HTERT RPE-1 (cell line): ENCODE results near the gene SNTG2.

Experiments used
- in situ Hi-C: fragments of 300-500 bp; cut with MboI; formaldehyde crosslinking; loops from 4 replicates; pipeline ENCODE4 v1.14.3; 2020; ENCODE audit warnings: low sequenced_read_pairs

Gene SNTG2

DNA sequence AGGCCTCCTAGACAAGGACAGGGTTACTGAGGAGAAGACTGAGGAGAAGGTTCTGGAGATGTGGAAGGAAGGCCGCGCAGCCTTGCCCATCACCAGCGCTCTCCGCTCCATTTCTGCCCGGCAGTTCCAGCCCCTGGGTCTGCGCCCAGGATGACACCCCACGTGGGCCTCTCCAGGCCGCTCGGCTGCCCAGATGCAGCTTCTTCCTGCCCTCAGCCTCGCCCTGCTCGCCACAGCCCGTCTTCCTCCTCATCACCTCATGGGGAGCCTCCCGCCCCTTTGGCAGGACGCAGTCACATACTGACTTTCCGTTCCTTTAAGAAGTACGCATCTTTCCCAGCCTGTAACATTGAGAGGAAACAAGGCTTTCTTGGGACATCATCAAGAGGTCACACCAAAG is 37.1 kb downstream of the SNTG2 start:
- in situ Hi-C loops, result no loop called here

DNA sequence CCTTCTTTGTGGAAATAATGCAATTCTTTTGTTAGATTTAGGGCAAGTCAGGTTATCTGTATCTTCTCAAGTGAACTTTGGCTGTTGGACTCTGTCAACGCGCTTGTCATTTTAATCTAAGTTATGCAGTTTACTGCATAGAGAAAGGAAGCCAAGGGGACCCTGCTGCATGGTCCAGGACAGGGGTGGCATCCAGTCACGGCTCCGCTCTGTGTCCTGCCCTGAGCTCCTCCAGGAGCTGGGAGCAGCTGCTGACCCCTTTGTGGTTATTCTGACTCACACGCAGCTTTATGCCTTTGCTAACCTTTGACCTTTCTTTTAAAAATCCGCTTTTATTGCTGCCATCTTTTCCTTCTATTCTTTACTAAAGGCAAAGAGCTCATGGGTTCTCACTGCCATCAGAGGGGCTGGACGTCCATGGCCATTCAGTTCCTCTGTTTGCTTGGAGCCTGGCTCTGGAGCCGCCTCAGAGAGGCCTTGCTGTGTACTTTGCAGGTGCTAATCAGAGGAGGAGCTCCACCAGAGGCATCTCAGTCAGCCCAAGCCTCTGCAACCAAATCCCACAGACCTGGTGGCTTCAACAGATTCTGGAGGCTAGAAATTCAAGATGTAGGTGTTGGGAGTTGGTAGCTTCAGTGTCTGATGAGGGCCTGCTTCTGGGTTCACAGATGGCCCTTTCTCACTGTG is 39.3 kb downstream of the SNTG2 start:
- in situ Hi-C loops, result no loop called here

DNA sequence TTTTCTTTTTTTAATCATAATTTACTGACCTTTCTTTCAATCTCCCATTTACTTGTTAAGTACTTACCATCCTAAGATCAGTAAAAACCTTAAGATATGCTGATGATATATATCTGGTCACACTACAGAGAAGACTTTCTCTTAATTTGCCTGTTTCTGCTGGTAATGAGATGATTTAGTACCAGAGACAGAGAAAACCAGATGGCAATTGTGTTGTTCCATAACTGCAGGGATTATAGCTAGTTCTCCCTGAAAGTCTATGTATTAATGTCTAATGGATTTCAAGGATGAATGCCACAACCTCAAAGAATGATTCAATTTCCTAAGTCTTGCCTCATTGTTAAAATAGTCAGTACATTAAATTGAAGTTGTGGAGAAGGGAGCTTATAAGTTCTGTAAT is 40.3 kb downstream of the SNTG2 start:
- in situ Hi-C loops, result no loop called here

DNA sequence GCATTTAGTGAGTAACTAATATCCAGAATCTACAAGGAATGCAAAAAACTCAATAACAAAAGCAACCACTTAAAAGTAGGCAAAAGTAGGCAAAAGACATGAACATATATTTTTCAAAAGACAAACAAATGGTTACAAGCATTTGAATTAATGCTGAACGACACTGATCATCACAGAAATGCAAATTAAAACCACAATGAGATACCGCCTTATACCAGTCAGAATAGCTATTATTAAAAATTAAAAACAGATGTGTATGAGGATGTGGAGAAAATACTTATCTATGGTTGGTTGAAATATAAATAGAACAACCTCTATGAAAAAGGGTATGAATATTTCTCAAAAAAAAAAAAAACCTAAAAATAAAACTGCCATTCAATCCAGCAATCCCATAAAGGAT is 51.7 kb downstream of the SNTG2 start:
- in situ Hi-C loops, result no loop called here

DNA sequence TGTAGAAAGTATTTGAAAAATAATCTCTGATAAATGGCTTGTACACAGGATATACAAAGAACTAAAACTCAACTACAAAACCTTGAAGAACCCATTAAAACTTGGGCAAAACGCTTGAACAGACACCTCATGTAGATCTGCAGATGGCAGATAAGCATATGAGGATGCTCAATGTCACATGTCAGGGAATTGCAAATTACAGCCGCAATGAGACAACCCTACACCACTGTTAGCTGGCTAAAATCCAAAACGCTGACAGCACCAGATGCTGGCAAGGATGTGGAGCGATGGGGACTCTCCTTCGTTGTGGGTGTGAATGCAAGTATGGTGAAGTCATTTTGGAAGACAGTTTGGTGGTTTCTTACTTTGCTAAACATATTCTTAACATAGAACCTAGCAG is 53.7 kb downstream of the SNTG2 start:
- in situ Hi-C loops, result no loop called here

DNA sequence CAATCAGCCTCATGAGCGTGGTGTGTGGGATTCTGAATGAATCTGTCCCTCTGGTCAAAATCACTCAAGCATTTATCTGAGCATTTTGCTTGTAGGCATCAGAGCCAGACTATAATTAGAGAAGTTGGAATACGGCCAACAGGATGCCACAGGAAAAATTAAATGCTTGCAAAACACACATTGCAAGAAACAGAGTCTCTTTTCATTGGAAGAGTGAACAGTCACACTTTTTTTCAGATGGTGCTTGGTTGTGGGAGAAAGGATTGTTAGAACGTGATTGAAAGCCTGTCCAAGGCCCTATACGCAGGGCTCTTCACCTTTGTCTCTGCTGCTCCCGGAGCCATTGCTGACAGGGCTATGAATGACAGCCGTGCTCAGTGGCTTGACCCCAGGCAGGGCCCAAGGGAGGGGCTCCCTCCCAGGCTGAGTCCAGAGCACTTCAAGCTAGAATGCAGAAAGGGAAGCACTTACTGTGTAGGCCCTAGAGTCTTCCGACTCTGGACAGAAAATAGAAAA is 59.8 kb downstream of the SNTG2 start:
- in situ Hi-C loops, result no loop called here

DNA sequence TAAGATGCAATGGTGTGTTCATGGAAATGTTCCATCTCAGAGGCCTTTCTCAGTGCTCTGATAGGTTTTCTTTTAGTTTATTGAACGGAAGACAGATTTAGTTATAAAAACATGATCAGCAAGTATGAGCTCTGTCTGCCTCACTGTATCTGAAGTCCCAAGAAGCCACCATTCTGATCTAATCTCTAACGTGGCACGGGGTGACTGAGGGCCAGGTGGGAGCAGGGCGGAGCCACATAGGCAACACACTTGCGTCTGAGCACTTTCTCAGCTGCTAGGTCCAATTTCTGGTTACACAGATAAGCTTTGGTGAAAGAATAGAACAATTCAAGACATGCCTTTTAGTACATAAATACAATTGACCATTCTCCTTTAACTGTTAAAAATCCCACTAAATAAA is 60.4 kb downstream of the SNTG2 start:
- in situ Hi-C loops, result no loop called here

DNA sequence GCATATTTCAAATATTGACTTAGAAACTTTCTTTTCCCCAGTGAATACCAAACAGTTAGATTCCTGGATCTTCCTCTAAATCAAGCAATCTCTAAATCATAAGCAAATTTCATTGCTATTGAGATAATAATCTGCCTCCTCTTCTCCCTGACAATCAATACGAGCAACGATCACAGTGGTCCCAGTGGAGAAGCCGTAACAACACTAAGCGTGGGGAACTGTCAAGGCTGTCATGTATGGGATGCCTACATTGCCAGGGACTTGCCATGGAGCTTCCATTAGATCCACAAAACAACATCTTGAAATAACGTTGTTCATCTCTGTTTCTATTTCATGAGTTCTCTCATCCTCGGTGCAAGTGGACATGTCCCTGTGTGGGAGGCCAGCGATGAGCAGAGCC is 61.3 kb downstream of the SNTG2 start:
- in situ Hi-C loops, result no loop called here

DNA sequence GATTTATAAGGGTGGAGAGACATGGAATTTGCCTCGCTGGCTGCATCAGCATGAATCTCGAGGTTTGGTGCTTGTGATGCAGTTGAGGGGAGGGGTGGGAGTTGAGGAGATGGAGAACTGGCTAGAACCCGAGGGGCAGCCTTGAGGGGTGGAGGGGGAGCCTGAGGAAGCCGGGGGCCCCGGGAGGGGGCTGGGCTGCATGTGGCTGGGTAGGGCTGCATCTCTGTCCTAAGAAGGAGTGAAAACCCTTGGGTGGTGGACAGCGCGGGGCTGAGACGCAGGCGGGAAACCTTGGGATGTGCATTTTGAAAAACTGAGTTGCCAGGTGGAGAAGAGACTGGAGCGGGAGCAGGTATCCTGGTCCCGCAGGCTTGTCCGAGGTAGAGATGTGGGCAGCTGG is 64.2 kb downstream of the SNTG2 start:
- in situ Hi-C loops, result no loop called here

DNA sequence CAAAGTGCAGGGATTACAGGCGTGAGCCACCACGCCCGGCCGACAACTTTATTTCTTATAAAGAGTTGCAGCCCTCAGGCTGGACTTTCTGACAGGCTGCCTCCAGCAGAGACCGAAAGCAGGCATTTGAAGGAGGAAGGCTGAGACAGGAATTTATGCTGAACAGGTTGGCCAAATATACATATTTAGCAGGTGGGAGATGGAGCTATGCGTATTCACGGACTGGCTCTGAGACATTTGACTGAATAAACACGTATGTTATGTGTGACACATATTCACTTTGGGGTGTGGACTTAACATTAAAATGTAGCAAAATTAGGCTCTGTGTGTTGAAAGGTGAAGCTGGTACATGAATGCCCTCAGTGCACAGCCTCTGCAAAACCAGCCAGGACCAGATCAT is 65.9 kb downstream of the SNTG2 start:
- in situ Hi-C loops, result no loop called here

DNA sequence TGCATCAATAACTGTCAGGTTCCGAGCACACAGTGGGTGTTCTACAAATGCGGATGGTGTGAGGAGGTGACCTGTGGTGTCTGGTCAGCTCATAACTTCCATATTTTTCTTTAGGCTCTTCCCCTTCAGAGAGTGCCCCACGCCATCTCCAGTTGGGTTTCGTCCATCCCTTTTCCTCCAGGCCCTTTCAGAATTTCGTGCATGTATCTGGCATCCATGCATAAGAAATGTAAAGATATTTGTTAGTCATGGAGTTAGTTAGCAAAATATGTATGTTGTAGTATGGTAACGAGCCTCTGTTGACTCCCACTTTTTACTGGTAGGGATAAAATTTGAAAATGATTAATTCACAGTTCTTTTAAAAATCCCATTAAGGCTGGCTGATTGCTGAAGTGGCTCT is 67.2 kb downstream of the SNTG2 start:
- in situ Hi-C loops, result no loop called here

DNA sequence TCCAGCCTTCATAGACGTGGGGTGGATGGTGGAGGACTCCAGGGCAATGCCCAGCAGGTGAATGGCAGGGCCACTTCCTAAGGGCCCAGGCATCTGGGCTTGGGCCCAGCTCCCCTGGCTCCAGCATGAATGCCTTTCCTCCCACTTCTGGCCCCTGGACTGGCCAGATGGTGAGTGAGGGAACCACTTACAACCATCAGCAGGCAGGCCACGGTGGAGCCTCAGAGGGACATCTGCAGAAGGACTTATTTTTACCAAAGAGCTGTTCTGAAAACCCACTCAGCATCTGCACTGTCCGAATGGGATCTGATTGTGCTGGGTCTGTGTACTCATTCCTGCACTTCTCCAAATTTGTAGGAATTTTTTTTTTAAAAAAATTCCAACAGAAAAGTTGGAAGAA is 69.6 kb downstream of the SNTG2 start:
- in situ Hi-C loops, result no loop called here

DNA sequence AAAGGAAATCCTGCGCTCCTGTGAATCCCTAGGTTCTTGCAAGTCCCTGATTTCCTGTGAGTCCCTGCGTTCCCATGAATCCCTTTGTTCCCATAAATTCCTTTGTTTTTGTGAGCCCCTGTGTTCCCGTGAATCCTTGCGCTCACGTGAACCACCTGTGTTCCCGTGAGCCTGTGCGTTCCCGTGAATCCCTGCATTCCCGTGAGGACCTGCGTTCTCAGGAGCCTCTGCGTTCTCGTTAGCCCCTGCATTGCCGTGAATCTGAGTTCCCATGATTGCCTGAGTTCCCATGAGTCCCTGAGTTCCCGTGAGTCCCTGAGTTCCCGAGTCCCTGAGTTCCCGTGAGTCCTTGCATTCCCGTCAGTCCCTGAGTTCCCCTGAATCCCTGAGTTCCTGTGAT is 71.5 kb downstream of the SNTG2 start:
- in situ Hi-C loops, result no loop called here

DNA sequence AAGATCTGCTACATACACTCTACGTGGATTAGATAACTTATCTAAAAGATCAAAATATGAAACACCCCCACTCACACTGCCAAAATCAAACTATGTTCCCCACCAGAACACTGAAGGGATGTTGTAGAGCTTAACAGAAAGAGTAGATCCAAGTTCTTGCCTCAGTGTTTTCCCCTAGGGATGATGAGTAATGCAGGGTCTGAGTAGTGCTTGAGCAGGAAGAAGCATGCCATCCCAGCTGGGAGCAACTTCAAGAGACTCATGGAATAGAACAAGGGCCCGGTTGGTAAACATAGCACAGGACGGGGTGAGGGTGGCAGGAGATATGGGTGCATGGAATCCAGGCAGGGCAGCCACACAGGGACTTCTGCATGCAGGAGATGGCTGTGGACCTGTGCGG is 74.3 kb downstream of the SNTG2 start:
- in situ Hi-C loops, result no loop called here

DNA sequence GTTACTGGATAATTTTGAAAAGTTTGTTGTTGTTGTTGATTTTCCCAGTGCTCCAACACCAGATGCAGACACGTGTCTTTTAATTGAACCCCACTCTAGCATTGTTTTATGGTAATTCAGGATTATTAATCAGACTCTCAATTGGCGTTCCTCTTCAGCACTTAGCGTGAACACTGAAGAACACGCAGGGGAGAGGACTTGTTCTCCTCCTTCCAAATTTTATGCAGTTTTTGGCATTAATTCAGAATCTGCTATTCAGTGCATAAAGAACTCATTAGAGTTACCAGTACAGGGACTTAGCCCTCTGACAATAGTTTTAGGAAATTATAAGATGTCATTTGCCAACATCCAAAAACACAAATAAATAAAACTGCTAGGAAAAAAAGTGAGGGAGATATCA is 75.5 kb downstream of the SNTG2 start:
- in situ Hi-C loops, result no loop called here

DNA sequence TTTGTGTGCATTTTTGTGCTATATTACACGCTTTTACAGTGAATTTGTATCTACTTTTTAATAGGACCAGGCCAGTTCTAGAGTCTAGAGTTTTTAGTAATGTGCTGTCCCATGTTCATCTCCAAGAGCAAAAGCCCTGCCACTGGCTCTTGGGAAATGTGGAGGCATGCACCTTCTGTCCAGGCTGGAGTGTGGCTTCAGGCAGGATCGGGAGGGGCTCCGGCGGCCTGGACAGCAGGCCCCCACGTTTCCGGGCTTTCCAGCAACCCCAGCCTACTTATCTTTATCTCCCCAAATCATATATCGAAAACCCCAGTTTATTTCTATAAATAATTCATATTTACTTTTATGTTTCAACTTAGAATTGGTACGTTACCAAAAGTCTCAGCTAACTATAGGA is 78.2 kb downstream of the SNTG2 start:
- in situ Hi-C loops, result no loop called here

DNA sequence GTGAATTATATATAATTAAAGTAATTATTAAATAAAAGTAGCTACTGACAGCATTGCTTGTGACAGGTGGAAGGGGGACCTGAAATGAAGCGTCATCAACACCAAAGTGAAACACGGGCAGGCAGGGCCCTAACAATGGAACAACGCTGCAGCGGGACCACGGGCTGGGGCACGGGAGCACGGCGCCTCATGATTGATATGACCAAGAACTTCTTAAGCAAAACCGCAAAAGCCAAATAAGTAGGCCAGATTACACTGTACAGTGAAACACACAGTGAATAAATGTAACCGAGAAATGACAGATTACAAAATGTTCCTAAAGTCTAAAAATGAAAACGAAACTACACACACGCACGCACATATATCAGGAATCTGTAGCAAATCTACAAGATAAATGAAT is 81.4 kb downstream of the SNTG2 start:
- in situ Hi-C loops, result no loop called here

DNA sequence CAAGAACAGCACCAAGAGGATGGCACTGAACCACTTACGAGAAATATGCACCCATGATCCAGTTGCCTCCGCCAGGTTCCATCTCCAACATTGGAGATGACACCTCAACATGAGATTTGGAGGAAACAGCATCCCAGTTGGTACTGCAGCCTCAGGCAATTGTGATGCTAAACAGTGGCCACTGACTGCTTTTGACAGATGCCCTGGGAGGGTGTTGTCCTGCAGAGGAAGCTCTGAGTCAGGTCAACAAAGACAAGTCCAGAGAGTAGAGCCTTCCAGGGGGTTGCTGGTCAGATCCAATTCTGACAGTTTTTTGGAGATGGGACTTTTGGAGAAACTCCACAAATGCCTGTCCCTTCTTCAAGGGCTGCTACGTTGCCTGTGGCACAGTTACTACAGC is 82.4 kb downstream of the SNTG2 start:
- in situ Hi-C loops, result no loop called here

DNA sequence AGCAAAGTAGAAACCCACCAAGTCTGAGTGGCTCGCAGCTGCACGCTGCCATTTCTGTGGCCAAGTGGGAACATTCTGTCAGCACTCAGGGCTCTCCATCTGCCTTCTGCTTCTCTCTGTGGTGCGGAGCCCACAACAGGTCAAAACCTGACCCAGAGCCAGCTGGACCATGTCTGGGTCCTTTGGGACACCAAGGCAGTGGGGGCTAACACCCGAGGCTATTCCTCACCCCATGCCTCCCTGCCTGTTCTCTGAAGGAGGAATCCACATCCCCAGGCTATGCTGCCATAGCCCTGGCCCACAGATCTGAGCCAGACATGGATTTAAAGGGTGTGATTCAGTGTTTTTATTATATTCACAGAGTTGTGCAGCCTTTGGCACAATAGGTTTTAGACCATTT is 86.4 kb downstream of the SNTG2 start:
- in situ Hi-C loops, result no loop called here

DNA sequence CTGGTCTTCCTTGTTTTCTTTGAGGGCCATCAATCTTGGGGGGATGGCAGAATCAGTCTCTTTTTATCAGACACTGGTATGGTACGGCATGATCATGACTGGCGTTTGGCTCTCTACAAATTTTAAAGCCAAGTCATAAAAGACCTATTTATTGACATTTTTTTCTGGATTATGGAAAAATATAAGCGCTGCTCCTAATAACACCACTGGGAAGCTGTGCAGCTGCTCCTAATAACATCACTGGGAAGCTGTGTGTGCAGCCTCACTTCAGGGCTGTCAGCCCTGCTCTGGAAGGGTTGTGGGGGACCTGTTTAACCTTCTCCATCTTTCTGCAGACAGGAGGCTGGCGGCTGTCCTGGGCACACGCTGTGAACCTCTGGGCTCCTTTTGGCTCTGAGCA is 88.9 kb downstream of the SNTG2 start:
- in situ Hi-C loops, result no loop called here

DNA sequence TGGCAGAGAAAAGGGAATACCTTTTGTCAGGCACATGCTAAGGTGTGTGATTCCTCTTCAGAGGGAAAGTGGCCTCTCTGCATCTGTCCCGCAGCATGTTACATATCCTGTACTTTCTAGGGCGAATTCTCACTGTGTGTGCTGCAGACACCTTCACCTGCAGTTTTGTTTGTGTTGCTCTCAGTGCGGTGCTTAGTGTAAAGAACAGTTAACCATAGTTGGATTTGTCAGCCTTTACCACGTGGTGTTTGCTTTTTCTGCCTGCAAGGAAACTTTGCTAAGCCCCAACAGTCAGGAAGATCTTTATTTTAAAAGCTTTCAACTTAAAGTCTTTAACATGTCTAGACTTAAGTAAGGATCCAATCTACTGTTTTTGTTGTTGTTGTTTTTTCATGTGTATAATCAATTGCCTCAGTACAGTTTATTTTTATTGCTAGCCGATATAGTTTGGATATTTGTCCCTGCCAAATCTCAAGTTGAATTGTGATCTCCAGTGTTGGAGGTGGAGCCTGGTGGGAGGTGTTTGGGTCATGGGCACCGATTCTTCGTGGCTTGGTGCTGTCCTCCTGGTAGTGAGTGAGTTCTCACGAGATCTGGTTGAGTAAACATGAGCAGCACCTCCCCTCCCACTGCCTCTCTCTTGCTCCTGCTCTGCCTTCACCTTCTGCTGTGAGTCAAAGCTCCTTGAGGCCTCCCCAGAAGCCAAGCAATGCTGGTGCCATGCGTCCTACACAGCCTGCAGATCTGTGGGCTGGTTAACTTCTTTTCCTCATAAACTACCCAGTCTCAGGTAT is 90.6 kb downstream of the SNTG2 start:
- in situ Hi-C loops, result no loop called here

DNA sequence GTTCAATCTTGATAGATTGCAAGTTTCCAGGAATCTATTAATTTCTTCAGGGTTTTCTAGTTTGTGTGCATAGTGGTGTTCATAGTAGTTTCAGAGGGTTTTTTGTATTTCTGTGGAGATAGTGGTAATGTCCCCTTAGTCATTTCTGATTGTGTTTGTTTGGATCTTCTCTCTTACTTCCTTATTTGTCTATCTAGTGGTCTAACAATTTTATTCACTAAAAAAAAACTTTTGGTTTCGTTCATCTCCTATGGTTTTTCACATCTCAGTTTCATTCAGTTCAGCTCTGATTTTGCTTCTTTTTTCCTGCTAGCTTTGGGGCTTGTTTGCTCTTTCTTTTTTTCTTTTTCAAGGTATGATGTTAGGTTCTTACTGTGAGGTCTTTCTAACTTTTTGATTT is 94.5 kb downstream of the SNTG2 start:
- in situ Hi-C loops, result no loop called here

DNA sequence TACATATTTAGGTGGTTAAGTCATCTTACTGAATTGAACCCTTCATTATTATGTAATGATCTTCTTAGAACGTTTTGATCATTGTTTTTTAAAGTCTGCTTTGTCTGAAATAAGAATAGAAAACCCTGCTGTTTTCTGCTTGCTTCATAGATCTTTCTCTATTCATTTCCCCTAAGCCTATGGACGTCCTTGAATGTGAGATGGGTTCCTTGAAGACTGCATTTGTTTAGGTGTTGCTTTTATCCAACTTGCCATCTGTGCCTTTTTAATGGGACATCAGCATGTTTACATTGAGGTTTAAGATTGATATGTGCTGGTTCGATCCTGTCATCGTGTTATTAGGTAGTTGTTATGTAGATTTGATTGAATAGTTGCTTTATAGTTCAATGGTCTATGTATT is 95.4 kb downstream of the SNTG2 start:
- in situ Hi-C loops, result no loop called here
